Memory B cell (primary cell): Measurements from ENCODE around the gene SGTA.

Experiments used
- ATAC-seq: fragments of 150-1000 bp; cut with Tn5 transposase; 2 replicates; pipeline ENCODE4 v1.10.0; 2021; ENCODE audit warnings: low read depth, mild to moderate bottlenecking, moderate library complexity
- DNase-seq, 2 donors: peaks; one replicate each; pipeline ENCODE4 v3.0.0; 2022; ENCODE audit warnings: low spot score in 2 of 2
- H3K27ac Mint-ChIP-seq: one replicate; pipeline ENCODE4 v1.8.0; 2022; ENCODE audit warnings: mild to moderate bottlenecking, moderate library complexity, mixed read lengths
- H3K27me3 Mint-ChIP-seq: one replicate; pipeline ENCODE4 v1.8.0; 2022; ENCODE audit warnings: mixed read lengths
- H3K36me3 Mint-ChIP-seq: one replicate; pipeline ENCODE4 v1.8.0; 2022; ENCODE audit warnings: mild to moderate bottlenecking, mixed read lengths
- H3K4me1 Mint-ChIP-seq: one replicate; pipeline ENCODE4 v1.8.0; 2022; ENCODE audit warnings: mixed read lengths
- H3K4me3 Mint-ChIP-seq: one replicate; pipeline ENCODE4 v1.8.0; 2022; ENCODE audit warnings: mild to moderate bottlenecking, moderate library complexity, mixed read lengths
- H3K9me3 Mint-ChIP-seq: one replicate; pipeline ENCODE4 v1.8.0; 2022; ENCODE audit warnings: mixed read lengths

The SGTA gene

DNA sequence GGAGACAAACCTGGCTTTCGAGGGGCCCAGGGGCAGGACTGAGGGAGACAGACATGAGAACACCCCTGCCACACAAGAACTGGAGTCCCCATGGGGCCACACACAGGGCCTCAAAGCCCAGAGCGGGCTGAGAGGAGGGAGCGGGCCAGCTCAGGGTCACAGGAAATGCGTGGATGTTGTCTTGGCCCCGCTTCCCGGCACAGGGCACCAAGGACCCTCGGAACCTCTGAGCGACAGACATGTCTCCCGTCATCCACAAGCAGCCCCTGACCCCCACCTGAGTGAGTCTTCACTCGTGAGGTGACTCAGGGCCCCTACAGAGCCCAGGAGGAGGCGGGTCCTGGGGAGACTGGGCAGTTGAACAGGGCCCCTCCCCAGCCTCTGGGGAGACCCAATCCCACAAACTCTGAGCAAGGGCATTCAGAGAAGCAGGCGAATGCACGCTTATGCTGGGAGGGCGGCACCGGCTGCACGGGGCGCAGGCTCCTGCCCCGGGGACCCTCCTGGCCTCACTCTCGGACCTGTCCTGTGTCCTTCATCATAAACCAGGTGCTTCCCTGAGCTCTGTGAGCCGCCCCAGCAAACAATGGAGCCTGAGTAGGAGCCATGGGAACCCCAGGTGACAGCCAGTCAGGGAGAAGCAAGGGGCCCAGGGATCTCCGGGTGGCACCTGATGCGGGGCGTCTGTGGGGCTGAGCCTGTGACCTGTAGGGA lies 20.1 kb downstream of the SGTA start:
- no peak overlapping the region for H3K27ac Mint-ChIP-seq

DNA sequence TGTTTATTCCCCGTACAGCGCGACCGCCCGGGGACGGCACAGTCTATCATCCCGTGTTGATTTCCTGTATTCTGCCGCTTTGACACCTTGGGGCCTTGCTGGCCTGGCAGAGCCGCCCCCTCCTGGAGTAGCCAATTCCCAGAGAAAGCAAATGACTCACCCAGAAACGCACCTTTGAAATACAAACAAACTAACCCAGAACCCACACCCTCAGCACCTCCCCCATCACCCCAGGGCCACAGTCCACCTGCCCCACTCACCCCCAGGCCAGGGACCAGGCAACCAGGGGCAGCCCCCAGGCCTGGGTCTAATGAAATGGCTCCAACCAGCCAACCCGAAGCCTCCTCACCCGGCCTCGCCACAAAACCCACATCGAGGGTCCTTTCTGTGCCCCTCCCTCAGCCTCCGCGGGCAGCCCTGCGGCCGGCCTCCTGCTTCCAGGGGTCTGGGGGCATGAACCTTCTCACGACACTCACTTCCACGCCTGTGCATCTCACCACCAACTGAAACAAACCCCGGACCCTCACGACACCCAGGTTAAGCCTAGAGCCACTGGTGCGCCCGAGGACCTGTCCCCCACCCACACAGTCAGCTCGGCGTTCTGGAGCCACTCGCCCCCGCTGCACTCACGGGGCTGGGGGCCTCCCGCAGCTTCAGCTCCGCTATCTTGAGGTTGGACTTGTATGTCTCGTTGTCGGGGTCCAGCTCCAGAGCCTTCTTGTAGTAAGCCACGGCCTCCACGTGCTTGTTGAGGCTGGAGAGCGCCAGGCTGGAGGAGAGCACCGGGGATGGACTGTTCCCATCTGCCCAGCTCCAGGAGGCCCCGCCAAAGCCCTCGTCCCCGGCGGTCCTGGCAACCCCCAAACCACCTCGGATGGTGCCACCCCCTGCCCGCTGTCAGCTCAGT lies 20.9 kb downstream of the SGTA start:
- Mint-ChIP-seq H3K27me3 (no peaks in the 10 kb centered on the region), H3K9me3 (no peaks in the 10 kb centered on the region), H3K4me1 (no peaks in the 10 kb centered on the region), H3K36me3 (peaks cover 24% of the 10 kb centered on the region), H3K4me3 (no peak overlapping the region), H3K27ac (no peak overlapping the region)
- no peak for ATAC-seq
- no peak for DNase-seq

More for the DNA sequence above, 20.1 kb downstream of the SGTA start:
- no peak overlapping the region for H3K4me3 Mint-ChIP-seq
- H3K4me1 Mint-ChIP-seq: no peaks in the 10 kb centered on the region
- H3K9me3 Mint-ChIP-seq: no peaks in the 10 kb centered on the region
- no peak for ATAC-seq
- H3K36me3 Mint-ChIP-seq: peaks cover 19% of the 10 kb centered on the region
- no peak for DNase-seq
- H3K27me3 Mint-ChIP-seq: no peaks in the 10 kb centered on the region

DNA sequence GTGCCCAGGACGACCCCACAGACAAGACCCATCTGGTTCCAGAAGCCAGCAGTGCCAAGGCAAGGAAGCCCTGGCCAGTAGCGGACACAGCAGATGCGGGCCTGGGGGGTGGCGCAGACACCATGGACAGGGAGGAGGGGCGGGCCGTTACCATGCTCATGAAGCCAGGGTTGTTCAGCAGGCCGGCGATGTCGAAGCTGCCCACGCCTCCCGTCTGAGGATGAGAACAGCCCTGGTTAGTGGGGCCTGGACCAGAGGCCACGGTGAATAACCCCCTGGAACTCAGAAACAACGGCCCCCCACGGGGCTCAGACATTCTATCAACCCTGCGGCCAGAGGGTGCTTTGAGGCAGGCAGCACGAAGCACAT lies 21.8 kb downstream of the SGTA start:
- H3K27ac Mint-ChIP-seq: no peak overlapping the region
- H3K9me3 Mint-ChIP-seq: no peaks in the 10 kb centered on the region
- H3K4me3 Mint-ChIP-seq: no peak overlapping the region
- peaks cover 22% of the 10 kb centered on the region for H3K36me3 Mint-ChIP-seq
- no peak for DNase-seq
- no peaks in the 10 kb centered on the region for H3K27me3 Mint-ChIP-seq
- ATAC-seq: no peak
- no peaks in the 10 kb centered on the region for H3K4me1 Mint-ChIP-seq

DNA sequence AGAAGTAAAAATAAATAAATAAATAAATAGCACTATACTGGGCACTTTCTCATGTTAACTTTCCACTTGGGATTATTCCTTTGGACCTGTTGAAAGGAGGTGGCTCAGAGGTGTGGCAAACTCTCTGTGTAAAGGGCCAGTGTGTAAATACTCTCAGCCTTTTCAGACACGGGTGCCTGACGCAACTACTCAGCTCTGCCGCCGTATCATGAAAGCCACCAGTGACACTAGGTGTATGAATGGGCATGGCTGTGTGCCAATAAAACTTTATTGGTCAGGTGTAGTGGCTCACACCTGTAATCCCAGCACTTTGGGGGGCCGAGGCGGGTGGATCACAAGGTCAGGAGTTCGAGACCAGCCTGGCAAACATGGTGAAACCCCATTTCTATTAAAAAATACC lies 23.1 kb downstream of the SGTA start:
- no peaks in the 10 kb centered on the region for H3K9me3 Mint-ChIP-seq
- H3K36me3 Mint-ChIP-seq: peaks cover 21% of the 10 kb centered on the region
- DNase-seq (no peak), ATAC-seq (no peak)
- H3K27ac Mint-ChIP-seq: peak overlapping the region; percentile 55
- H3K27me3 Mint-ChIP-seq: no peaks in the 10 kb centered on the region
- H3K4me1 Mint-ChIP-seq: no peaks in the 10 kb centered on the region
- no peak overlapping the region for H3K4me3 Mint-ChIP-seq

DNA sequence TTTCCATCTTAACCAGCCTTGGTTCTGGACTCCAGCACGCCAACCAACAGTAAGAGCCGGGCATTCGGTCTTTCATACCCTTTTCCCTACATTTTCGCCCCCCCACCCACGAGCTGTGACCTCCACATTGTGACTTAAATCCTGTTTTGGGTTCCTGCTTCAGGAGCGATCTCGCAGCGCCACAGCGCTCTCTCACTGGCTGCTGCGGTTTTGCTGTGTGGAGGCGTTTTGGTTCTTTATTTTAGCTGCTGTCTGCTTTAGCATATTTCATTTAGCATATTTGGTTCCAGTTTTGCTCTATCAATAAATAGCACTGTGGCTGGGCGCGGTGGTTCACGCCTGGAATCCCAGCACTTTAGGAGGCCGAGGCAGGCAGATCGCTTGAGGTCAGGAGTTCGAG lies 23.7 kb downstream of the SGTA start:
- H3K4me3 Mint-ChIP-seq: no peak overlapping the region

DNA sequence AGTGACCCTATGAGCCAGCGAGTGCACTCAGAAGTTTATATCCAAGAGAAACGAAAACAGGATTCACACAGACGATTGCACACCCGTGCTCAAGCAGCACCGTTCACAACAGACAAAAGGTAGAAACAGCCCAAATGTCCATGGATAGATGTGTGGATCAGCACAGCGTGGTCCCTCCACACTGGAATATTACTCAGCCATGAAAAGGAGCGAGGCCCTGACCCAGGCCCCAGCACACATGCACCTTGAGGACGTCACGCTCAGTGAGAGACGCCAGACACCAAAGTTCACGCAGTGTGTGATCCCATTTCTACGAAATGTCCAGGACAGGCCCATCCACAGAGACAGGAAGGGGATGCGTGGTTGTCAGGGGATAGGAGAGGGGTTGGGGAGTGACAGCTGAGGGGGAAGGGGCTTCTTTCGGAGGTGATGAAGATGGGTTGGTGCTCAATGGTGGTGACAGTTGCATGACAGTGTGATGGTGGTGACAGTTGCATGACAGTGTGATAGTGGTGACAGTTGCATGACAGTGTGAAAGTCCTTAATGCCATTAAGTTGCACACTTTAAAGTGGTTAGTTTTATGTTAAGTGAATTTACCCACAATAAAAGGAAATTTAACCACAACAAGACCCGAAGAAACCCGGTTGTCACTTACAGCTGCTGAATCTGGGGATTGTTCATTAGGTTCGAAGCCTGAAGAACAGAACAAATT lies 24.3 kb downstream of the SGTA start:
- H3K9me3 Mint-ChIP-seq: no peaks in the 10 kb centered on the region
- H3K27me3 Mint-ChIP-seq: no peaks in the 10 kb centered on the region
- no peak for ATAC-seq
- no peaks in the 10 kb centered on the region for H3K4me1 Mint-ChIP-seq
- peak overlapping the region; percentile 55 for H3K27ac Mint-ChIP-seq
- no peak overlapping the region for H3K4me3 Mint-ChIP-seq
- DNase-seq: no peak
- H3K36me3 Mint-ChIP-seq: peaks cover 21% of the 10 kb centered on the region

More for the DNA sequence above, 23.7 kb downstream of the SGTA start:
- H3K9me3 Mint-ChIP-seq: no peaks in the 10 kb centered on the region
- no peaks in the 10 kb centered on the region for H3K27me3 Mint-ChIP-seq
- H3K36me3 Mint-ChIP-seq: peaks cover 21% of the 10 kb centered on the region
- DNase-seq (no peak), ATAC-seq (peak; percentile 27)
- peak overlapping the region; percentile 55 for H3K27ac Mint-ChIP-seq
- no peaks in the 10 kb centered on the region for H3K4me1 Mint-ChIP-seq

DNA sequence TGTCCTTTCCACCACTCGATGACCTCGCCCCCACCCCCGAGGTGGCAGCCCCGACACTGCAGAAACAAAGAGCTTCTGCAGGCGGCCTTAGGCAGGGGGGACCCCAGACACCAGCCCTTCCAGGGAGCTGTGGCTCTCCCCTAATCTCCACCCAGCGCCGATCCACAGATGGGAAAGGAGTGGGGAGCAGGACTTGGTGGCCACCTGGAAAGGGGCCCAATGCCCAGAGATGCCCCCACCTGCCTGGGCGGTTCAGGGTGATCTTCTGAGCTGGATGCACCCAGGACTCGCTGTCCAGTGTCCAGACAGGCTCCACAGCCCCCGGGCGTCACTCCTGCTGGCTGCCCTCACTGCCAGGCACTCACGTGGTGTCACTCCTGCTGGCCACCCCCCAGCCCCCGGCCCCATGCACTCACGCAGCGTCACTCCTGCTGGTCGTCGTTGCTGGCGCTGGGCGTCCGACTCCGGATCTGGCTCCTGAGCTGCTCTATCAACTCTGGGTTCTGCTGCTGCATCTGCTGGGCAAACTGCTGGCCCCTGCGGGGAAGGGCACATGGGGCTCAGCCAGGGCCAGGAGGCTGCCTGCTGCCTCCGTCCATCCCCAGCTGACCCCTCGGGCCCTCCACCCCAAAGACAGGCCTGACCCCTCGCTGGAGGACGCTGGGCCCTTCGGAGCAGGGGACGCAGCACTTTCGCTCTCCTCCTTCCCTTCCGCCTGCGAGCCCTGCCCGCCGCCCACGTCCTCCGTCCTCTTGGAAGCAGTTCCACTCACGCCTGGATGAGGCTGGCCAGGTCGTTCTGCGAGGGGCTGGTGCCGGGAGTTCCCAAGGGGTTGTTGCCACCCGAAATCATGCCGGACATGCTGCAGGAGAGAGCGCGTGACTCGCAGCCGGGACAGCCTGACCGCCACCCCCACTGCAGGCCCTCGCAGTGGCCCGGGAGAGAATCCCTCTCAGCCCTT lies 25.9 kb downstream of the SGTA start:
- no peak overlapping the region for H3K4me3 Mint-ChIP-seq
- no peaks in the 10 kb centered on the region for H3K4me1 Mint-ChIP-seq
- DNase-seq (no peak), ATAC-seq (no peak)
- peaks cover 17% of the 10 kb centered on the region for H3K36me3 Mint-ChIP-seq
- H3K27ac Mint-ChIP-seq: no peak overlapping the region
- H3K9me3 Mint-ChIP-seq: no peaks in the 10 kb centered on the region
- no peaks in the 10 kb centered on the region for H3K27me3 Mint-ChIP-seq

DNA sequence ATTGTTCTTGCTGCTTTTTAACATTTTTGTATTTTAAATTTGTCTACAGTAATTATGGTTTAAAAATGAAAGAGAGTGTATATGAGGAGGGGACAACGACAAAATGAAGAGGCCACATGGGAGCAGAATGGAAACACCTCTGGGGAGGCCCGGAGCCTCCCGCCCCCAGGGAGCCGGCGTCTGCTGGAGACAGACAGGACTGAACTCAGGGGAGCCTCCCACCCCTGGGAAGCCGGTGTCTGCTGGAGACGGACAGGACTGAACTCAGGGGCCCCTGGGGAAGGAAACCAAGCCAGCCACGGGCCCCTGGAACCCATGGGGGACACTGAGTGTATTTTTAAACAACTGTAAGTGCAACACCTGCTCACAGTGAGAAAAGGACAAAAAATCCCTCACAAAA lies 26.6 kb downstream of the SGTA start:
- Mint-ChIP-seq H3K9me3 (no peaks in the 10 kb centered on the region), H3K4me3 (no peak overlapping the region), H3K27me3 (no peaks in the 10 kb centered on the region), H3K4me1 (no peaks in the 10 kb centered on the region), H3K36me3 (peaks cover 15% of the 10 kb centered on the region), H3K27ac (no peak overlapping the region)
- ATAC-seq (no peak), DNase-seq (no peak)

DNA sequence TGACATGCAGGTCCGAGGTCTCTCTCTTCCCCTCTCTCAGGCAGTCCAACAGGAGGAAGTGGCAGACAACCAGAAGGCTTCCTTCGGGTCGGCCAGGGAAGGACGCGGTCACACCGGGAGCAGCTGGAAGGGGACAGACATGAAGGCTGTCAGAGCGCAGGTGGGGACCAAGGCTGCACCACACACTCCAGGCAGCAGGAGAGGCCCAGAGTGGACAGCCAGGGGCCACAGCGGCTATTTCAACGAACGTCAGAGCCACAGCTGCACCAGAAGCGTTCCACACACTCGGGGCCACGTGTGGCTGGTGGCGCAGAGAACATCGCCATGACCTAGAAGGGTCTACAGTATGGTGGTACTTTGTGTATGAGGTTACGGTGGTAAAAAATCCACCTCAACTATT lies 27.3 kb downstream of the SGTA start:
- Mint-ChIP-seq H3K4me1 (no peaks in the 10 kb centered on the region), H3K27me3 (no peaks in the 10 kb centered on the region), H3K9me3 (no peaks in the 10 kb centered on the region), H3K4me3 (no peak overlapping the region), H3K27ac (no peak overlapping the region), H3K36me3 (peaks cover 15% of the 10 kb centered on the region)
- no peak for ATAC-seq
- DNase-seq: no peak

DNA sequence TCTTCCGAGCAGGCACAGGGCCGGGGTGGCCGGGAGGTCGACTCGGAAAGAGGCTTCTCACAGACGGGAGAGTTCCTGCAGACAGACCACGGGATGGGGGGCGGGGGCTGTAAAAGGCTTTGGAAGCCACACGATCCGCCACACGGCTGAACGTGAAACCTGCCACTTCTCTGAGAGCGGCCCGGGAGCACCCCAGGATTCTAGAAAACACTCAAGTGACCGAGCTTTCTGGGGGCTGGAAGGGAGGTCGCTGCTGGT lies 27.7 kb downstream of the SGTA start:
- no peak for ATAC-seq
- no peaks in the 10 kb centered on the region for H3K27me3 Mint-ChIP-seq
- H3K36me3 Mint-ChIP-seq: peaks cover 13% of the 10 kb centered on the region
- DNase-seq: no peak
- no peak overlapping the region for H3K4me3 Mint-ChIP-seq
- H3K27ac Mint-ChIP-seq: no peak overlapping the region
- no peaks in the 10 kb centered on the region for H3K4me1 Mint-ChIP-seq
- H3K9me3 Mint-ChIP-seq: no peaks in the 10 kb centered on the region

DNA sequence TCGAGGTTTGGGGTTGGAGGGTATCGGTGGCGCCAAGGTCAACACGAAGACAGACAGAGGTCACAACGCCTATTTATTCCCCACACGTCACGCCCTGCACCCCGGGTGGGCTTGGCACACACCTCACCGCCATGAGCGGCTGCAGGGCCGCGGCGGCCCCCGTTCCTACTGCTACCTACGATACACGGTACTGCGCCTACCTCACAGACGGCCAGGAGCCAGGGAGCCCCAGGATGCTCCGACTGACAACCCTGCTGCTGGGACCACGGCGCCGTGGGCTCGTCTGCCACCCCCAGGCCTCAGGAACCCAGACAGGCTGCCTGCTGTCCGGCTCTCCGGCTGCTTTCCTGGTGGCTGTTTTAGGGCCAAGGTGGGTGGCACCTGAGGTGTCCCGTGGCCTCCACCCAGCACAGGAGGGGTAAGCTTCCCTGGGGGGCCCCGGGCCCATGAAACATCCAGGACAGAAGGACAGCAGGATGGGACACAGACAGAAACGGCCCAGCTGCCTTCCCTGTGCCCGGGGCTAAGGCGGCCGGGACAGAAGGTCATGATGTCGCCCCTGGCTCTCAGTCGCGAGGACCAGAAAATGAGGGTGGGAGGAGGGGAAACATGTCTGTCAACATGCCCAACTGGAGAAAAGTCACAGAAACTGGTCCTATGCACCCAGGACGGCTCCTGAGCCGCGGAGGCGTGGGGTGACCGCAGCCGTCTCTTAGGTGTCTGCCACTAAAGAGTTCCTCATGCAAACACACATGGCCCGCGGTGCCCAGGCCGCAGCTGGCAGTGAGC lies 28.2 kb downstream of the SGTA start:
- no peak for ATAC-seq
- no peaks in the 10 kb centered on the region for H3K9me3 Mint-ChIP-seq
- H3K27me3 Mint-ChIP-seq: no peaks in the 10 kb centered on the region
- H3K4me1 Mint-ChIP-seq: no peaks in the 10 kb centered on the region
- no peak for DNase-seq
- peaks cover 13% of the 10 kb centered on the region for H3K36me3 Mint-ChIP-seq
- no peak overlapping the region for H3K4me3 Mint-ChIP-seq
- H3K27ac Mint-ChIP-seq: no peak overlapping the region

DNA sequence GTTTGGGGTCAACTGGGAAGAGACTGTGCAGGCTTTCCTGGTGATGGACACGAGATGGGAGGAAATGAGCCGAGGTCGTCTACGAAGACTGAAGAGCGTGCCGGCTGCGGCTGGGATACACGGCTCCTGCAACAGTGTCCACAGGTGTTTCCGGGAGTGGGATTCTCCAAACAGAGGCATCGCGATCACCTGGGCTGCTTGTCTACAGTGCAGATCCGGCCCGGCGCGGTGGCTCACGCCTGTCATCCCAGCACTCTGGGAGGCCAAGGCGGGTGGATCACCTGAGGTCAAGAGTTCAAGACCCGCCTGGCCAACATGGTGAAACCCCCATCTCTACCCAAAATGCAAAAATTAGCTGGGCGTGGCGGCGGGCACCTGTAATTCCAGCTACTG lies 31.6 kb downstream of the SGTA start:
- H3K27me3 Mint-ChIP-seq: no peaks in the 10 kb centered on the region
- H3K9me3 Mint-ChIP-seq: no peaks in the 10 kb centered on the region
- DNase-seq: no peak
- H3K27ac Mint-ChIP-seq: no peak overlapping the region
- H3K4me3 Mint-ChIP-seq: no peak overlapping the region
- no peak for ATAC-seq
- peaks cover 6% of the 10 kb centered on the region for H3K4me1 Mint-ChIP-seq
- peaks cover 4% of the 10 kb centered on the region for H3K36me3 Mint-ChIP-seq

DNA sequence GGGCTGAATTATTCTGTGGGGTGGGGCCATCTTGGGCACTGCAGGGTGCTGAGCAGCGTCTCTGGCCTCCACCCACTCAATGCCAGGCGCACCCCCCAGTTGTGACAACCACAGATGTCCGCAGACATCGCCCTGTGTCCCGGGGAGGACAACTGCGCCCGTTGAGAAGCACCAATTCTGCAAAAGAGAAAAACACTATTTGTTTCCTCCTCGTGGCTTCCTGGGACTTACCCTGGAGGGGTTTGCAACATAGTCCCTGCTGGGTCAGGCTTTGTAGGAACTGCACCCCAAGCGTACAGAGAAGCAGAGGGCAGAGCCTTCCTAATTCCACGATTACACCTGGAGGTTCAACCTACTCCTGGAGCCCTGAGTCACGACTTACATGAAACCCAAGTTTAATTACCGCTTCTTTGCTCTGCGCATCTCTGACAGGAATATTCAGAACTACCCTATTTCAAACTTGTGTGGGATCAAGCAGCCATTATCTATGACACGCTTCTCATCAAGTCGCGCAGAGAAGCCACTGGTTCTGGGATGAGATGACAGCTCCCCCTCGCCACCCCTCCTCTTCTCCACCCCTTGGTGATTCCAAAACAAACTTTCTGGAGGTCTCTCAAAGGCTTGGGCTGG lies 32.1 kb downstream of the SGTA start:
- no peak for DNase-seq
- Mint-ChIP-seq H3K4me1 (peaks cover 6% of the 10 kb centered on the region), H3K36me3 (peaks cover 4% of the 10 kb centered on the region), H3K4me3 (no peak overlapping the region), H3K9me3 (no peaks in the 10 kb centered on the region), H3K27me3 (no peaks in the 10 kb centered on the region), H3K27ac (no peak overlapping the region)
- no peak for ATAC-seq
